HG03521 (cell line): ENCODE data around the gene ZNF672.
"Not testable (repeated sequence)": the region's sequence is repeated elsewhere in the genome, so short reads cannot be mapped to it uniquely, and the experiment has no call there.

Experiments used
- ATAC-seq: cut with Tn5 transposase; IDR thresholded peaks from one replicate; pipeline ENCODE4 v1.9.1; 2021; ENCODE audit warnings: mild to moderate bottlenecking, moderate library complexity; ENCODE audit not compliant: unreplicated experiment

ZNF672 gene

DNA sequence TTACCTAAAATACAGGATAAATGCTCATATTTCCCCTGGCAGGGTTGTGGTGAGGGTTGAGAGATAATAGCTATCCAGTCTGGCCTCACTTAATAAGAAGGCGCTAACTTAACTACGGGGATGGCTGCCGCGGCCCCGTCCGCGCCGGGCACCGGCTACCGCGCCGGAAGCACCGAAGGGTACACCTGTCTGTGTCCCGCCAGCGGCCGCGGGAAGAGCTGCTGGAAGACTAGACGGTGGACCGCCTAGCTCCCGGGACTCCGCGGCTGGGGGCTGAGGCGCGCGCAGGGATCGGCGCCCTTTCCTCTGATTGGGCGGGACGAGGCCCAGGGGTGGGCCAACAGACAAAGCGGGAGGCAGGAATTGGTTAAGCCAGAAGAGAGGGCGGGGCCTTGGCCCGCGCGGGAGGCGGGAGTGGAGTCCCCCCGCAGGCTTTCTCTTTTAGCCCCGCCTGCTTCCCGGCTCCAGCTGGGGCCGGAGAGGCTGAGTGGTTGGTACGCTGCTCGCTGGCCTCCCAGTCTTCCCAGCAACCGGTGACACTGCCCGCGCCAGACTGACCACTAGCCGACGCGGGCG is at the start of gene ZNF672:
ZNF672 (plus strand) TSS at position 444 of the 576 bp plus-strand sequence. CDS start 9,051 bp downstream, outside the sequence.
- ATAC-seq: peak; percentile 82

DNA sequence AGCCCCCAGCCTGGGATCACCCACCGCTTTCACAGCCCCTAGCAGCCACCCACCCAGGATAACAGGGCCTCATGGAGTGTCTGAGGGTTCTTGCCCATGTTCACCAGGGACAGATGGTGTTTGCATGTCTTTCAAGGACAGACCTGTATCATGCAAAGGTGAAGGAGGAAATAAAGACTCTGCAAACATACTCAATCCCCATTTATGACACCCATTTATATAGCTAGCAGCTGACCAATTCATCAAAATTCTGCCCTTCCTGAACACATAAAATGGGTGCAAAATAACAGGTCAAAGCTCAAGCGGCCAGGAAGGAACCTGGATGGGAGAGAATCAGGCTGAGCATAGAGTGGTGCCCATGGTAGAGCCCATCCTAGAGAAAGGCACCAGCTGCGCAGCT is 49.7 kb upstream of the ZNF672 start:
- no peak for ATAC-seq

GRCh38 chr1:248789337-248789736 is 48.7 kb upstream of the ZNF672 start:
- not testable (repeated sequence) for ATAC-seq

DNA sequence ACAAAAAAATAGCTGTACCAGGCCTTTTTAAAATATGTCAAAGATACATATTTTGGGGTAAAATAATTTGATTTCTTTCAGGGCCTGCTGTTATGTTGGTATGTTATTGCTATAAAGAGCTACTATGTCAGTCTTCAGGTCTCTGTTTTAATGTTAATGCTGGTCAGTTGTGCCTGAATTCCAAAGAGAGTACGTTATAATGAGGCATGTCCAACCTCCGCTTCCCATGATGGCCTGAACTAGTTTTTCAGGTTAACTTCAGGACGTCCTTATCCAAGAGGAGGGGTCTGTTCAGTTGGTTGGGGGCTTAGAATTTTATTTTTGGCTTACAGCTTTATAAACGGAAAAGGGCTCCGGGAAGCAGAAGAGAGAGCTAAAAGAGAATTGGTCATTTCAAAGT is 47.6 kb upstream of the ZNF672 start:
- no peak for ATAC-seq

DNA sequence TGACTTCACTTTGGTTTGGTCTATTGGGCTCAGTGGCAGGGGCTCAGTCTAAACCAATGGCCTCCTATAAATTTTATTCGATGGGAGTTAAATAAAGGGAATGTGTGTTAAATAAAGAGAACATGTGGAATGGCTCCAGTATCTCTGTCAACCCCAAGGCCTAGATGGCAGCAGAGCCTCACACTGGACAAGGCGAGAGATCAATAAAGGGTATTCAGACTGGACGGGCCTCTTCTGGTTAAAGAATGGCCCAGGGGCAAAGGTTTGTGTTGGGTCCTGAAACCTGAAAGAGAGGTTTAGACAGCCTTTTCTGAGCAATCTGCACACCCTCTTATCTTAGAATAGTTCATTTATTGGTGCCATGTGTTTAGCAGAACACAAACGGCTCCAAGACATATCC is 47.0 kb upstream of the ZNF672 start:
- ATAC-seq: no peak

DNA sequence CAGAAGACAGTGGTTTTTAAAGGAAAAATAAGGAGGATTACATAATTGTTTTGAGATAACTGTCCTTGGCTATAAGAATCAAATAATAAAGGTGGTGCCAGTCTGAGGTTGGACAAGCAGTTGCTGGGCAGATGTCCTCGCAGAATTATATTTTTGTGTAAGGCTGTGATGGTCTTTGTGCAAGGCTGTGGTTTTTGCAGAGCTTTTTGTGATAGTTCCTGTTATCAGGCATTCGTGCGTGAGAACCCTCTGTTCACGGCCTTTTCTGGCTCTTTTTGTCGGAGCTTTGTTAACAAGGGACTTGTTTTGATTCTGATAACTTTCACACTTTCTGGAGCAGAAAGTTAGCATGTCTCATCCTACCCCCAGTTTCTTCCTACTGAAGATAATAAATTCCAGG is 45.7 kb upstream of the ZNF672 start:
- ATAC-seq: no peak

DNA sequence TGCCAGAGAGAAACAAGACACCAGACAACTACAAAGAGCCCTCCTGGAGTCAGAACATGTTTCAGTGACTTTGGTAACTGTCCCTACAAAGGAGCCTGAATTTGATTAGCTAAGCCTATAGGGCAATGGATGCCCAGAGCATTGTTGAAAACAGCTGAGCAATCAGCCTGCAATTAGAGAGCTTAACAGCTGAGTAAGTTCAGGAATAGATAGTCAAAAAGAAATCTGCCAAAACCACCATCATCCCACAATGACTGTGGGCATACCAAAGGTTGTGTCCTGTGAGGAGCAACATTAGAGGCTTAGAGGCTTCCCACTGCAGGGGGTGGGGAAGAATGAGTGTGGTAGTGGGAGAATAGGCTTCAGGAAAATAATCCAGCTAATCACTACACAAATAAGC is 44.4 kb upstream of the ZNF672 start:
- ATAC-seq: peak; percentile 80

DNA sequence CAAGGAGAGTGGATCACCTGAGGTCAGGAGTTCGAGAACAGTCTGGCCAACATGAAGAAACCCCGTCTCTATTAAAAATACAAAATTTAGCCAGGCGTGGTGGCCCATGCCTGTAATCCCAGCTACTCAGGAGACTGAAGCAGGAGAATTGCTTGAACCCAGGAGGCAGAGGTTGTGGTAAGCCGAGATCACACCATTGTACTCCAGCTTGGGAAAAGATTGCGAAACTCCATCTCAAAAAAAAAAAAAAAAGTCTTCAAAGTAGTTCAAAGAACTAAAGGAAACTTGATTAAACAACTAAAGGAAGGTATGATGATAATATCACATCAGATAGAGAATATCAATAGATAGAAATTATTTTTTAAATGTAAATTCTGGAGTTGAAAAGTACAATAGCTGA is 43.4 kb upstream of the ZNF672 start:
- not testable (repeated sequence) for ATAC-seq

GRCh38 chr1:248798791-248799190 is 39.2 kb upstream of the ZNF672 start:
- no peak for ATAC-seq

GRCh38 chr1:248800459-248800858 is 37.6 kb upstream of the ZNF672 start:
- ATAC-seq: no peak

DNA sequence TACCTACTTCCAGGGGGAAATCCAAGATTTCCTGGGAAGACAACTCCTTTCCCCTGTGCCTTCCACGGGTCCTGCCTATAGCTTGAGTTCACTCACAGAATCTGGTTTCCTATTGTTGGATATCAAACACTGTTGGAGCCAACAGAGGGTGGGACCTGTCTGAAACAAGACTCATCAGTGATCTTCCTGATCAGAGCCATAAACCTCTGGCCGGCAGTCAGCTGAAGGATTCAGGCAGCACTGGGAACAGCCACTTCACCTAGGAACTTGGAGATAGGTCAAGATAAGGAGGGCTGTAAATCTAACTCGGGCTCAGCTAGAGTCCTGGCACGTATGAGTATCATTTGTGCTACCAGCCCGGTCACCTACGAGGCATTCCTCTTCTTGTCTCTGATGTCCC is 35.6 kb upstream of the ZNF672 start:
- ATAC-seq: no peak

- ATAC-seq: not testable (repeated sequence)
Measured at GRCh38 chr1:248803501-248803900, 34.5 kb upstream of the ZNF672 start.

DNA sequence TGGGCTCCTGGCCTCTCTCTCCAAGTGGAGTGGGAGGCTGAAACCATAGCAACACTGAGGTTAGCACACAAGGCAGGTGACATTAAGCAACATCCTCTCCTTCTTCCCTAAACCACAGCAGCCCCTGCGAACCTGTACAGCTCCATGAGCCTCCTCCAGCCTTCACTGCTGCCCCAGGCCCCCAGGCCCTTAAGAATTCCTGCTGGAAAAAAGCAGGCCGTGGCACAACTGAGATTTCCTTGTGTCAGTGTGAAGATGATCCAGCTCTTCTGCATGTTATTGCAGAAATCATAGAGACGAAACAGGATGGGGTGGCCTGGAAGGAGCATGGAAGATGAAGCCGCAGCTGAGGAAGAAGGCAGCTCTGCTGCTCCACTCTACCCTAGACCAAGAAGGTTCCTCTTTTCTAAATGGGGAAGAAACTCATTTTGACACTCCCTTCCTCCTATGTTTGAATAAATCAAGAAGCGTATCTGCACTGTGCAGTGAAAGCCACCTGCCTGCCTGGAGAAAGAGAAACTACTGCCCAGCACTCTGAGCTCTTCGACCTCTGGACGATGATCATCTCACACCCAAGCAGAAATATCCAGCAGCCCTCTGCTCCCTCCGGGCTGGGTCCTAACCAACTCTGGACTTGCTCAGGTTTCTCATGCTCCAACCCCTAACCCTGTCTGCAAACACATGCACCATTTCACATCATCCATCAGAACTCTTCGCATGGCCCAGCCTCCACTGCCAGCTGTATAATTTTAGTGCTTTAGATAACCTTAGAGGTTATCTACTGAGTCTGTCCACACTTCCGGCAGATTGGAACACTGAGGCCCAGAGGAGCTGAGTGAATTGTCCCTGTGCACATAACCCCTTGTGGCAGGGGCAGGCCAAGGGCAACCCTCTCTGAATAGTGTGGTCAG is 33.0 kb upstream of the ZNF672 start:
- peak; percentile 72 for ATAC-seq

DNA sequence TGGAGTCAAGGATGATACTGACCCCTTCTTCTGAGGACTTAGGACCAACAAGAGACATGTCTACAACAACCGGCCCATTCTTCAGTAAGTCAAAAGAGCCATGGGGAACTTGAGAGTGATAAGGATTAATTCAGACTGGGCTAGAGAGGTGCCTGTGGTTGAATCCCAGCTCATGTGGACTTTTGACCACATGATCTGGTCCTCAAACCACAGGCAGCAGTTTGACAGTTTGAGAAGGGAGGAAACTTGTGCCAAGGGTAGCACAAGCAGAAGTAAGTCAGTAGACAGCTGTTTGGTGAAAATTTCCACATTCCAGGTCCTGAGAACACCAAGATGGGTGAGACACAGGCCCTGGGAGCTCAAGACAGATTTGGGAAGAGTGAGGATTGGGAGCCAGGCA is 32.1 kb upstream of the ZNF672 start:
- ATAC-seq: no peak

- ATAC-seq: peak; percentile 55
Measured at GRCh38 chr1:248807067-248807737, 30.8 kb upstream of the ZNF672 start.

DNA sequence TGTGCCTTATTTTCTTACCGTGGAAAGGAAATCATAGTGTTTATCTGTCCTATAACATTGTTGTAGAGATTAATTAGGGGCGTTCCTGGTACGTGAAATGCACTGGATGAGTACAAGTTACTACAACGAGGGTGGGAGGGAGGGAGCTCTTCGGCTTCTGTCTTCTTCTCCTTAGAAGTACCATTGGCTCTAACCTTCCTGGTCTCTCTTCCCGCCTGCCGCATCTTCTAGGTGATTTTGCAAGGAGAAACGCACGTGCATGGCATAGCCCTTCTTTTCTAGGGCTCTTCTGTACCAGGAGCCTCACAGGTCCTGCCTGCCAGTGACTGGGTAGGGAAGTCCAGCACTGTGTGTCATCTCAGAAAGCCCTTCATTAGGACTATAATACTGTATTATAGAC is 29.1 kb upstream of the ZNF672 start:
- no peak for ATAC-seq

GRCh38 chr1:248810000-248810726 is 27.9 kb upstream of the ZNF672 start:
- ATAC-seq: no peak

GRCh38 chr1:248810727-248811513 is 27.1 kb upstream of the ZNF672 start:
- ATAC-seq: no peak

DNA sequence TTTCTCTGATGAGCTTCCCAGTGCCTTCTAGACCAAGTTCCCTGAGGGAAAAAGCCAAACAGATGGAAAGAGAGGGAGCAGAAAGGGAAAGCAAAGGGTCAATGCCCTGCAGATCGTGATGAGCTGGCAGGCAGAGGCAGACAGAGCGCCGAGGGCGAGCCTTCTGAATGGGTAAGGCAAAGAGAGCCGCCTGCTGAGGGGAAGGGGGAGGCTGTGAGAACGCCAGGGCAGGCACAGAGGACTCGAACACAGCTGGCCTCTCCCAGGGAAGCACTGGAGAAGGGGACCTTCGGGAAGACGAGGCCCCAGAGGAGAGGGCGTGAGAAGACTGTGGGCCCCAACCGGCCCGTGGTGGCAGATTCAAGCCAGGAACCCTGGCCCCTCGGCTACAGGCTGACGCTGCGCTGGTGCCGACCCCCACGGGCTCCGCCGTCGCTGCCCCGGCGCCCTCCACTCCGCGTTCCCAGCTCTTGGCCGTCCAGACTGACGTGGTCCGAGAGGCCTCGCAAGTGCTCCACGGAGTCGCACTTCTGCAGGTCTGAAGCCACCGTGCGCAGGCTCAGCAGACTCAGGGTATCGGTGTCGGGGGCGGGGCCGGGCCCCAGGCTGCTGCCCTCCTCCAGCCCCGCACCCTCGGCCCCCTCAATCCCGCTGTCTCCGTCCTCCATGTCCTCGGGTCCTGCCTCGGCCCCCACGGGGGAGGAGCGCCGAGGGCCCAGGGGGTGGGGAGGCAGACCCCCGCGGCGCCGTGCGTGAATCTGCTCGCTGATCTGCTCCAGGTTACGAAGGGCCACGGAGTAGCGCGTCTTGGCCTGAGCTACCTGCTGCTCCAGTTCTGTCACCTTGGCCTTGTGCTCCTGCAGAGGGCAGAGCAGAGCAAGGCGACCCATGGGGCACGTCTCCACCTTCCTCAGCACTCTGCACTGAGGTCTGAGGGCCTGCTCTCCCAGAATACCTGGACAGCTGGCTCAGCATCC is 26.2 kb upstream of the ZNF672 start:
- no peak for ATAC-seq
